ENCODE data around the gene CLTC.

Gene CLTC

DNA sequence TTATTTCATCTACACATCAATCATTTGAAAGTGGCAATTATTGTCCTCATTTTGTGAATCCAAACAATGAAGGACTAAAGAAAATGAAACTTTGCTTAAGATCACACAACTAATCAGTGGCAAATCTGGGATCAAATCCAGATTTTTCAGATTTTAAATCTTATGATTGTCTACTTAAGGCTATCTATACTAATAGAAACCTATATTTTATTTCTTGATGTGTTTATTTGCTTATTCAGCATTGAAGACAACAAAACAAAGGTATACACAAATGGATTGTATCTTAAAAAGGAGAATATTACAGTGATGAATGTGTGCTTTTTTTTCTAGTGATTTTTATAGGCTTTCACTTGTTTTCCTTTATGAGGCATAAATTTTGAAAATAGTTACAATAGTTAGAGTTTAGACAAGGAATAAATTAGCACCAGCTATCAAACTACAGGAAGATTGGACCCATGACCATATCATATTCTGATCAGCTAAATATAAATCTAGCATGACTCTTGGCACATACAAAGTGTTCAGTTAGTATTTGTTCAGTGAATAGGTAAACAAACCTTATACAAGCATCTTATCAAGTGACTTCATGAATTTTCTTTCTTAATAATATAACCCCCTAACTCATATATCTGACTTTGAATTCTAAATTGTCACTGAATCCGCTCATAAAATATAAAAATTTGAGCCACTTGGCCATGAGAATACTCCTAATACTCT, 108.3 kb downstream of the CLTC start:
- DNase-seq (ENCODE audit: low read depth) = no peak

DNA sequence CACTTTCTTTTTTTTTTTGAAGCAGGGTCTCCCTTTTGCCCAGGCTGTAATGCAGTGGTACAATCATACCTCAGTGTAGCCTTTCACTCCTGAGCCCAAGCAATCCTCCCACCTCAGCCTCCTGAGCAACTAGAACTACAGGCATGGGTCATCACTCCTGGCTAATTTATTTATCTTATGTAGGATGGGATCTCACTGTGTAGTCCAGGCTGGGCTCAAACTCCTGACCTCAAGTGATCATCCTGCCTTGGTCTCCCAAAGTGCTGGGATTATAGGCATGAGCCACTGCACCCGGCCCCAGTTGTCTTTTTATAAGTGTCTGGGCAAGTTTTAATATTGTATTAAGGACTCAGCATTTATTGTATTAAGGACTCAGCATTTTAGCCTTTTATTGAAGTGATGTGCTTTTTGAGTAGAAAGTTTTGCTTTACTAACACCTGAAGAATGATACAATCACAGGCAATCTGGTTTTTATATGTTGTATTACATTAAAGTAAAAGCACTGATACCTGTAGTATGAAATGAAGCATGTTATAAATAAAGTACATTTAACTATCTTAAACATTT, 110.7 kb downstream of the CLTC start:
- DNase-seq (ENCODE audit: low read depth) = no peak

- DNase-seq (ENCODE audit: low read depth) = no peak
These were observed 114.0 kb downstream of the CLTC start for GRCh38 chr17:59733697-59734096.

DNA sequence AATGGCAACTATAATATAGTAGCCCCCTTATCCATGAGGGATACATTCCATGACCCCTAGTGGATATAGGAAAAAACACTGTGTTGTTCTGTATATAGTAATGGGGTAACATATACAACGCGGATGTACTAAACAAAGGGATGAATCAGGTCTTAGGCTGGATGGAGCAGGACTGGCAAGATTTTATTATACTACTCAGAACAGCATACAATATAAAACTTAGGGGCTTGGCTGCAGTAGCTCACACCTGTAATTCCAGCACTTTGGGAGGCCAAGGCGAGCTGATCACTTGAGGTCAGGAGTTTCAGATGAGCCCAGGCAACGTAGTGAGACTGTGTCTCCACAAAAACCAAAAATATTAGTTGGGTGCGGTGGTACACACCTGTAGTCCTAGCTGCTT, 114.5 kb downstream of the CLTC start:
- DNase-seq (ENCODE audit: low read depth) = no peak

GRCh38 chr17:59737324-59737723, 117.6 kb downstream of the CLTC start:
- DNase-seq (ENCODE audit: low read depth) = no peak

GRCh38 chr17:59743842-59744241, 124.1 kb downstream of the CLTC start:
- DNase-seq (ENCODE audit: low read depth) = no peak

DNA sequence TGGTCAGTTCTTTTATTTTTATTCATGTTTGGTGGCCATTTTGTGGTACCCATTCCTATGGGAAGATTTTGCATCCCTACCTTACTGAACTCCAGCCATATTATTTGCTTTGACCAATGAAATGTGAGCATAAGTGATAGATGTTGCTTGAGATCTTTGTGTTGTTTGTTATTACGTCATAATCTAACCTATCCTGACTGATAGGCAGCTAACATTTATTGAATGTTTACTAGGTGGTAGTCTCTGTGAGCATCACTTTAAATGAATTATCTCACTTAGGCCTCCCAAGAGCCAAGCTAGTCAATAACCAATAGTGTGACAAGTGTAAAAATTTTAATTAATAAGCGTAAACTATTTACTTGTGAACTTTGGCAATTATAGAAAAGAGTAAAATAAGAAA, 125.3 kb downstream of the CLTC start:
- DNase-seq (ENCODE audit: low read depth) = no peak
